Activated T-cell treated with anti-CD3 and anti-CD28 coated beads, Interleukin-2, amount 50 U/mL, for 24 hours (primary cell): Measurements from ENCODE around the gene MAPRE3.

Source experiments
- DNase-seq: peaks from one replicate; pipeline ENCODE4 v3.0.0-alpha.2; 2020
- H3K27ac Mint-ChIP-seq: 2 replicates; pipeline ENCODE4 v1.8.0; 2020; ENCODE audit warnings: mild to moderate bottlenecking, mixed read lengths
- H3K27me3 Mint-ChIP-seq: 2 replicates; pipeline ENCODE4 v1.8.0; 2020; ENCODE audit warnings: mixed read lengths
- H3K36me3 Mint-ChIP-seq: 2 replicates; pipeline ENCODE4 v1.8.0; 2020; ENCODE audit warnings: low read depth, mixed read lengths
- H3K4me1 Mint-ChIP-seq: 2 replicates; pipeline ENCODE4 v1.8.0; 2020; ENCODE audit warnings: low read depth, mixed read lengths
- H3K4me3 Mint-ChIP-seq: 2 replicates; pipeline ENCODE4 v1.8.0; 2020; ENCODE audit warnings: mild to moderate bottlenecking, moderate library complexity, mixed read lengths
- H3K9me3 Mint-ChIP-seq: 2 replicates; pipeline ENCODE4 v1.8.0; 2020; ENCODE audit warnings: mixed read lengths

Gene MAPRE3

DNA sequence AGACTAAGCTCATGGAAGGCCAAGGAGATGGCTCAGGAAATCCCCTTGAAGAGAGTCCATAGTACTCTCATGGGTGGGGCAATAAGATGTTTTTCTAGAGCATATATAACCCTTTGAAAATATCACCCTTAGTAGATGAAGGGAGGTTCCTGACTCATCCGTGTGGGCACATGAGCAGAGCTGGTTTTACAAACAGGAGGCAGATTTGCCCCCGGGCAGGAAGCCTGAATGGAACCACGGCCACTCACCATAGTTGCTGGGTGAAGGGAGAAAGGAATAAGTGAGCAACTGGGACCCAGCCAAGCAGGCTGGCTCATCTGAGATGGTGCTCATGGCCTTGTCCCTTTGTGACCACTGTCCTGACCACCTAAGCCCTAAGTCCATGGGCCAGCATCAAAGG lies 29.0 kb upstream of the MAPRE3 start:
- Mint-ChIP-seq H3K36me3 (no peaks in the 10 kb centered on the region), H3K27ac (no peak overlapping the region), H3K4me3 (no peak overlapping the region), H3K4me1 (peaks cover 2% of the 10 kb centered on the region), H3K9me3 (no peaks in the 10 kb centered on the region), H3K27me3 (peaks cover 19% of the 10 kb centered on the region)
- DNase-seq = no peak

DNA sequence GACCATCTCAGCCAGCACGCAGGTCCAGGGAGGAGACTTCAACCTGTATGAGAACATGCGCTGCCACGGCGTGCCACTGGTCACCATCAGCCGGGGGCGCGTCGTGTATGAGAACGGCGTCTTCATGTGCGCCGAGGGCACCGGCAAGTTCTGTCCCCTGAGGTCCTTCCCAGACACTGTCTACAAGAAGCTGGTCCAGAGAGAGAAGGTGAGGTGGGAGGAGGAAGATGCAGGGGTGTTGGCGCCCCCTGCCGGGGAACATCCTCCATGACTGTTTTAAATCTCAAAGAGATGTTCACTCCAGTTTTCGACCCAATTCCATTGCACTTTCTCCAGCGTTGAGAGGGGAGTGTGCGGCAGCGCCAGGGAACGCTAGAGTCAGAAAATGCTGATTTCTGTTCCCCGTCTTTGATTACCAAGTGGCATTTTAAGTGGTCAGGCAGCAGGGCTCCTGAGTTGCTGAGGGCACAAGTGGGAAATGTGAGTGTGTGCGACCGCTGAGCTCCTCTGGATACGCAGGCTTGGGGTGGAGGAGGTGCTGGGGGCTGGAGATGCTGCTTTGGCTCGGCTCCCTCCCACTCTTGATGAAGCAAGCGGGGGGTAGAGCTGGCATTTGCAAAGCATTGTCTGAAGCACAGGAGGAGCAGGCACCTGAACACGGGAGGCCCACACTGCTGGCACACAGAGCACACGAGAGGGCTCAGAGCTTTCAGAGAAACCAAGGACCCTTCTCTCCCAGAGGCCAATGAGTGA lies 27.7 kb upstream of the MAPRE3 start:
- Mint-ChIP-seq H3K9me3 (no peaks in the 10 kb centered on the region), H3K4me3 (no peak overlapping the region), H3K4me1 (peaks cover 2% of the 10 kb centered on the region), H3K27ac (no peak overlapping the region), H3K36me3 (no peaks in the 10 kb centered on the region), H3K27me3 (peaks cover 19% of the 10 kb centered on the region)
- peak; percentile 79 for DNase-seq

DNA sequence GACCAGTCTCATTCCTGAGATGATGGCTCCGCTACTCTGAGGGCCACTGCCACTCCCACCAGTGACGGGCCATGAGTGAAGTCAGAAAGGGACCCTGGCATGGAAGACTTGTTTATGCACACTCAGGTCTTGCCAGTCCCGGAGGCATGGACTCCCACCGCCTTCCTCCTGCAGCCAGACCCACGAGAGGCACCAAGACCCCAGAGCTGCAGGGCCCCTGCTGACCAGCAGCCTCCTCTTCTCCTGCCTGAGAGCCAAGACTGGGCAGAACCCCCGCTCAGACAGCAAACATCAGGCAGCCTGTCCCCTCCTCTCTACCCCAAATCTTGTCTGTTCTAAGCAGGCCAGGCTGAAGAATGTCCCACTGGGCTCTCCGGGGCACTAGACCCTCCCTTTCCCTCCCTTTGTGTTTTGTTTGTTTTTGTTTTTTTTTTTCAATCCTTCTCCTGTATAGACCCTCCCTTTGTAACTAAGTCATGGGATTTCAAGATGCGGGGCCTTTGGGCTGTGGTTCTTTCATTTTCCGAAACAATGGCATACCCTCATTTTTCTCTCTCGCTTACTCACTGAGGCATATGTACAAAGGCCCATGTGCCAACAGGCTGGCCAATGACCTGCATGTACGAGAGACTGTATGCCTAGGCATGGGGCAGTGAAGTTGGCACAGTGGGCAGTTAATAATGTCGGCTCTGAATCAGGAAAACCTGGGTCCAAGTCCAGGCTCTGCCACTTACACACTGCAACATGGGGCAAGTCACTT lies 24.3 kb upstream of the MAPRE3 start:
- Mint-ChIP-seq H3K36me3 (no peaks in the 10 kb centered on the region), H3K4me1 (peaks cover 2% of the 10 kb centered on the region), H3K27ac (no peak overlapping the region), H3K4me3 (no peak overlapping the region), H3K9me3 (no peaks in the 10 kb centered on the region), H3K27me3 (peaks cover 19% of the 10 kb centered on the region)
- no peak for DNase-seq

- Mint-ChIP-seq H3K4me3 (no peak overlapping the region), H3K9me3 (no peaks in the 10 kb centered on the region), H3K4me1 (peaks cover 2% of the 10 kb centered on the region), H3K36me3 (no peaks in the 10 kb centered on the region), H3K27me3 (peaks cover 19% of the 10 kb centered on the region), H3K27ac (no peak overlapping the region)
- DNase-seq = no peak
Observed at GRCh38 chr2:26946841-26947784, 23.3 kb upstream of the MAPRE3 start.

DNA sequence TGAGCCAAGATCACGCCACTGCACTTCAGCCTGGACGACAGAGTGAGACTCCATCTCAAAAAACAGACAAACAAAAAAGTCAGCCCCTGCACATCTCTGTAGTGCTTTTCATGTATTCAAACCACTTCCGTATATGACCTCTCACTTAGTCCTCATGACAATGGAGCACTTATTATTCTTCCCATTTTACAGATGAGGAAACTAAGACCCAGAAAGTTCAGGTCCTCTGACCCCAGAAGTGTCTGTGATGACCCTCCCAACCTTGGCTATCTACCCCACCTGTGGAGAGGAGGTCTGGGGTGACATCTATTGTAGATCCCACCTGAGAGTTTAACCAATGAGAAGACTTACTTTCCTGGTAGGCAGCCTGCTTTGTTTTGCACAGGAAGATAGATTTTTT lies 21.6 kb upstream of the MAPRE3 start:
- Mint-ChIP-seq H3K4me3 (no peak overlapping the region), H3K27ac (no peak overlapping the region), H3K9me3 (no peaks in the 10 kb centered on the region)

GRCh38 chr2:26950246-26950645 lies 20.2 kb upstream of the MAPRE3 start:
- no peak for DNase-seq
- H3K36me3 Mint-ChIP-seq = no peaks in the 10 kb centered on the region
- H3K4me3 Mint-ChIP-seq = no peak overlapping the region
- H3K27me3 Mint-ChIP-seq = peaks cover 8% of the 10 kb centered on the region
- no peaks in the 10 kb centered on the region for H3K4me1 Mint-ChIP-seq
- no peaks in the 10 kb centered on the region for H3K9me3 Mint-ChIP-seq
- H3K27ac Mint-ChIP-seq = no peak overlapping the region

More for the DNA sequence above, 21.6 kb upstream of the MAPRE3 start:
- Mint-ChIP-seq H3K4me1 (no peaks in the 10 kb centered on the region), H3K36me3 (no peaks in the 10 kb centered on the region), H3K27me3 (peaks cover 11% of the 10 kb centered on the region)
- no peak for DNase-seq

DNA sequence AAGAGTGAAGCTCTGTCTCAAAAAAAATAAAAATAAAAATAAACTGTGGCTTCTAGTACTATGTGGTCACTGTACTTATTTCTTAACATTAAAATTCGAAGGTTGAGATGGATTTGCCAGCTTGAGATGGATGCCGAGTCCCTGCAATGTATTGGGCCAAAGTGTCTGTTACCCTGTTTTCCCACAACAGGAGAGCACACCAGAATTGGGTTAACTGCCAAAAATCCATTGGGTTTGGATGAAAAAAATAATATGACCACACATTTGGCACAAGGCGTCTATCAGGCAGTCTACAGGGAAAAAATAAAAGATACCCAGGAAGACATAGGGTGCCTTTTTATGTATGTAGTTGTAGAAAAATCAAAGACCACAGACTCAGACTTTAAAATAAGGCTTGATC lies 19.2 kb upstream of the MAPRE3 start:
- Mint-ChIP-seq H3K36me3 (no peaks in the 10 kb centered on the region), H3K27me3 (peaks cover 14% of the 10 kb centered on the region), H3K9me3 (no peaks in the 10 kb centered on the region), H3K27ac (no peak overlapping the region), H3K4me1 (no peaks in the 10 kb centered on the region), H3K4me3 (no peak overlapping the region)
- DNase-seq = no peak

- no peaks in the 10 kb centered on the region for H3K36me3 Mint-ChIP-seq
- H3K27me3 Mint-ChIP-seq = peaks cover 19% of the 10 kb centered on the region
- H3K4me3 Mint-ChIP-seq = no peak overlapping the region
- DNase-seq = no peak
- H3K9me3 Mint-ChIP-seq = no peaks in the 10 kb centered on the region
- no peak overlapping the region for H3K27ac Mint-ChIP-seq
- no peaks in the 10 kb centered on the region for H3K4me1 Mint-ChIP-seq
Observed at GRCh38 chr2:26952374-26952773, 18.1 kb upstream of the MAPRE3 start.

DNA sequence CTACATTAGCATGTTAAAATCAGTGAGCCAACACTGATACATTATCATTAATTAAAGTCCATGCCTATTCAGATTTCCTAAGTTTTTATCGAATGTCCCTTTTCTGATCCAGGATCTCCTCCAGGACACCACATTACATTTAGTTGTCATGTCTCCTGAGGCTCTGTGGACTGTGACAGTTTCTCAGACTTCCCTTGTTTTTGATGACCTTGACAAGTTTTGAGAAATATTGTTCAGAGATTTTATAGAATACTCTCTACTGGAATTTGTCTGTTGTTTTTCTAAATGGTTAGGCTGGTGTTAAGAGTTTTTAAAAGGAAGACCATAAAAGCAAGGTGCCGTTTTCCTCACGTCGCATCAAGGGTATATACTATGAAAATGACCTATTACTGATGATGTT lies 16.3 kb upstream of the MAPRE3 start:
- H3K9me3 Mint-ChIP-seq = no peaks in the 10 kb centered on the region
- no peak overlapping the region for H3K4me3 Mint-ChIP-seq
- no peak overlapping the region for H3K27ac Mint-ChIP-seq
- H3K27me3 Mint-ChIP-seq = peaks cover 27% of the 10 kb centered on the region
- no peak for DNase-seq
- H3K4me1 Mint-ChIP-seq = no peaks in the 10 kb centered on the region
- no peaks in the 10 kb centered on the region for H3K36me3 Mint-ChIP-seq

DNA sequence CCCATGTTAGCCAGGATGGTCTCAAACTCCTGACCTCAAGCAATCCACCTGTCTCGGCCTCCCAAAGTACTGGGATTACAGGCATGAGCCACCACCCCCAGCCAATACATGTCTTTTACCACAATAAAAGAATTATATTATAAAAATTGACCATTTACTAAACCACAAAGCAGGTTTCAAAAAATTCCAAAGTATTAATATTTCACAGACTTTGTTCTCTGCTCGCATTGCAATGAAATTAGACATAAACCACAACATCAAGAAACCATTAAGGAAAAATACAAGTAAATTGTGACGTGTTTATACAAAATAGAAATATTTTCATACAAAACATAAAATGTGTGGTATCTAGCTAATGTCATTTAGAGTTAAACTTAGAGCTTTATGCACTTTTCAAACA lies 13.4 kb upstream of the MAPRE3 start:
- DNase-seq = no peak
- Mint-ChIP-seq H3K27ac (no peak overlapping the region), H3K27me3 (peaks cover 44% of the 10 kb centered on the region), H3K4me3 (no peak overlapping the region), H3K9me3 (no peaks in the 10 kb centered on the region), H3K4me1 (no peaks in the 10 kb centered on the region), H3K36me3 (no peaks in the 10 kb centered on the region)

- Mint-ChIP-seq H3K4me3 (no peak overlapping the region), H3K36me3 (no peaks in the 10 kb centered on the region), H3K27me3 (peaks cover 44% of the 10 kb centered on the region), H3K4me1 (no peaks in the 10 kb centered on the region), H3K27ac (no peak overlapping the region), H3K9me3 (no peaks in the 10 kb centered on the region)
- DNase-seq = no peak
Observed at GRCh38 chr2:26957534-26957933, 12.9 kb upstream of the MAPRE3 start.

DNA sequence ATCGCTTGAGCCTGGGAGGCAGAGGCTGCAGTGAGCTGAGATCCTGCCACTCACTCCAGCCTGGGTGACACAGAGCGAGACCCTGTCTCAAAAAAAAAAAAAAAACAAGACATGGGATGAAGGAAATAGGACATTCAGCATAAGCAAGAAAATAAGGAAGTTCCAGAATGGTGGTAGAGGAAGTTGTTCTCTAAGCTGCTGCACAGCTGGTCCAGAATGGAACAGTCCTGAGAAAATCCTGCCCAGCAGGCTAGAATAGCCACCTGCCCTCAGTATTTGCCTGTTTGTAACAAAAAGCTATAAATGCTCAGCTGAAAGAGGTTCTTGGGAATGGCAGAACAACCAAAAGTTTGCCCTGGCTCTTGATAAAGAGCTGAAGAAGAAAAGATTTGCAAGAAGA lies 11.1 kb upstream of the MAPRE3 start:
- Mint-ChIP-seq H3K9me3 (no peaks in the 10 kb centered on the region), H3K27ac (no peak overlapping the region), H3K4me3 (no peak overlapping the region), H3K27me3 (peaks cover 47% of the 10 kb centered on the region), H3K36me3 (no peaks in the 10 kb centered on the region), H3K4me1 (no peaks in the 10 kb centered on the region)
- DNase-seq = no peak

DNA sequence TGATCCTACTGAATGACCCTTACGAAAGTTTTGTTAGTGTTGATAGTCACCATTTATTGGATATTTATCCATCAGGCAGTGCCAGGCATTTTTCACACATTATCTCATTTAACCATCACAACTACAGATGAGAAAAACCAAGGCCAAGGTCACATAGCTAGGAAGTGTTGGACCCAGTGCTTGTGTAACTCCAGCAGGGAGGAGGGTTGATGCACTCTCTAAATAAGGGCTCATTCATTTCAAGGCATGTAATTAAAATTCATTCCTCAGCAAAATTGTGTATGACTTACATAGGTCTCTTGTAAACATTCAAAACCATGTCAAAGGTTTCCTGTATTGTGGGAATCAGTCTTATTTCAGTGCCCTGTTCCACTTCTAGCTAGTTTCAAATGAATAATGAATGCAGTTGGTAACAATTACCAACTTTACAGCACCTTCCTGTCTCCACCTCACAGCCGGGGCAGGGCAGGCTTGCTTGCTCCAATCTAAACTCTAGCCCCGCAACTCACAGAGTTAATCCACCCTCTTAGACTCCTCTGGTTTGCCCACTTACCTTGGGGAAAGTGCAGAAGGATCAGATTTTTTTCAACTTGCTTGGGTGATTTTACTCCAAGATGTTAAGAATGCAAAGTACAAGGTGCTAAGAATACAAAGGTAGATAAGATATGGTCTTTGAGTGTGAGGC lies 5.8 kb upstream of the MAPRE3 start:
- Mint-ChIP-seq H3K36me3 (no peaks in the 10 kb centered on the region), H3K27ac (no peak overlapping the region), H3K9me3 (no peaks in the 10 kb centered on the region), H3K4me1 (peaks cover 7% of the 10 kb centered on the region), H3K4me3 (no peak overlapping the region), H3K27me3 (peaks cover 39% of the 10 kb centered on the region)
- DNase-seq = no peak

DNA sequence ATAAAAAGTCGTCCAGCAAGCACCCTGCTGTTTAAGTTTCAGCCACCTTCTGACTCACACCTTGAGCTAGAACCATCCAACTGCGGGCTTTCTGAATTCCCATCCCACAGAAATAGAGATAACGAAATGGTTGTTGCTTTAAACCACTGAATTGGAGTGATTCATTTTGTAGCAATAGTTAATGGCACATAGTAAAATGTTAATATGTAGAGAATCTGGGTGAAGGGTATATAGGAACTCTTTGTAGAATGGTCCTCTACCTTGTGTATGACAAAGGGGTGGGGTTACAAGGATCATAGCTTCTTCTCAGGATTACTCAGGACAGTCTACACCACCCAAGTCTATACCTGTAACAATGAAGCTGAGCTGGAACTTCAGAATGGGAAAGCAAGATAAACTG lies 2.4 kb upstream of the MAPRE3 start:
- Mint-ChIP-seq H3K27me3 (peaks cover 23% of the 10 kb centered on the region), H3K4me3 (no peak overlapping the region), H3K27ac (no peak overlapping the region), H3K9me3 (no peaks in the 10 kb centered on the region), H3K4me1 (peaks cover 22% of the 10 kb centered on the region), H3K36me3 (no peaks in the 10 kb centered on the region)
- no peak for DNase-seq
